GM18868 (cell line): ENCODE data around the gene TUT1.
"Not testable (repeated sequence)": the region's sequence is repeated elsewhere in the genome, so short reads cannot be mapped to it uniquely, and the experiment has no call there.

ENCODE experiments used
- ATAC-seq: cut with Tn5 transposase; IDR thresholded peaks from one replicate; pipeline ENCODE4 v1.9.1; 2021; ENCODE audit warnings: mild to moderate bottlenecking, moderate library complexity; ENCODE audit not compliant: unreplicated experiment

The TUT1 gene

GRCh38 chr11:62556875-62557631 is 34.3 kb downstream of the TUT1 start:
- no peak for ATAC-seq

GRCh38 chr11:62556108-62556874 is 35.0 kb downstream of the TUT1 start:
- ATAC-seq = peak; percentile 39

- peak; percentile 52 for ATAC-seq
Measured at GRCh38 chr11:62555464-62556107, 35.7 kb downstream of the TUT1 start.

GRCh38 chr11:62554387-62555167 is 36.7 kb downstream of the TUT1 start:
- ATAC-seq = no peak

GRCh38 chr11:62553839-62554361 is 37.4 kb downstream of the TUT1 start:
- no peak for ATAC-seq

- ATAC-seq = no peak
Measured at GRCh38 chr11:62553080-62553838, 38.1 kb downstream of the TUT1 start.

GRCh38 chr11:62552485-62553079 is 38.7 kb downstream of the TUT1 start:
- ATAC-seq = no peak

GRCh38 chr11:62550478-62550877 is 40.8 kb downstream of the TUT1 start:
- not testable (repeated sequence) for ATAC-seq

- ATAC-seq = no peak
Measured at GRCh38 chr11:62548545-62549335, 42.6 kb downstream of the TUT1 start.

GRCh38 chr11:62547691-62548281 is 43.5 kb downstream of the TUT1 start:
- ATAC-seq = no peak

- ATAC-seq = no peak
Measured at GRCh38 chr11:62546929-62547625, 44.2 kb downstream of the TUT1 start.

- ATAC-seq = no peak
Measured at GRCh38 chr11:62546244-62546928, 44.9 kb downstream of the TUT1 start, which contains the start of gene AHNAK. Gene AHNAK (minus strand): TSS chr11:62546806. CDS start chr11:62536098, 10,708 bp downstream.

GRCh38 chr11:62545437-62546243 is 45.7 kb downstream of the TUT1 start:
- ATAC-seq = no peak

GRCh38 chr11:62544581-62545436 is 46.5 kb downstream of the TUT1 start:
- ATAC-seq = no peak

GRCh38 chr11:62543680-62544444 is 47.5 kb downstream of the TUT1 start:
- ATAC-seq = no peak
